Choroid plexus epithelial cell (primary cell): Measurements from ENCODE around the gene TTC1.
"Not testable (repeated sequence)": the region's sequence is repeated elsewhere in the genome, so short reads cannot be mapped to it uniquely, and the experiment has no call there.

ENCODE experiments used
- DNase-seq: peaks from one replicate; pipeline ENCODE4 v3.0.0-alpha.2; 2010; ENCODE audit warnings: low read depth
- H3K4me3 ChIP-seq: 2 replicates; pipeline ENCODE4 v1.5.1; 2011; ENCODE audit warnings: low read depth, mild to moderate bottlenecking, control low read depth, low read length, moderate library complexity
- TF ChIP-seq, protein P1 (sequence below): conservative IDR thresholded peaks from 2 replicates; pipeline ENCODE4 v1.5.1; 2011; ENCODE audit warnings: low read depth, mild to moderate bottlenecking, control low read depth, inconsistent platforms, low read length, moderate library complexity

The TTC1 gene

DNA sequence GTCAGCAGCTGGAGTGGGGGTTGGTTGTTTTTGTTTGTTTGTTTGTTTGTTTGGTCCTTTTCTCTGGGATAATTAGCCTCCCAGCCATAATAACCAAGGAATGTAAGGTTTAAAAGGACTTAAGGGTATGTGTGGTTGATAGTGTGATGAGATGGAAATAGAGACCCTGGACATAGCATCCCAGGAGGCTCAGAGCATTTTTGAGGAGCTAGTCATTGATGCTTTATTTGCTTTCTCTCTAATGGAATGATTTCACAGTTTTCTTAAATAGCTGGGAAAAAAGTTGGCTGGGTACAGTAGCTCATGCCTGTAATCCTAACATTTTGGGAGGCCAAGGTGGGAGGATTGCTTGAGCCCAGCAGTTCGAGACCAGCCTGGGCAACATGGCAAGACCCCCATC lies 45.1 kb downstream of the TTC1 start:
- H3K4me3 ChIP-seq, result no peak overlapping the region
- peak; percentile 40 for DNase-seq

DNA sequence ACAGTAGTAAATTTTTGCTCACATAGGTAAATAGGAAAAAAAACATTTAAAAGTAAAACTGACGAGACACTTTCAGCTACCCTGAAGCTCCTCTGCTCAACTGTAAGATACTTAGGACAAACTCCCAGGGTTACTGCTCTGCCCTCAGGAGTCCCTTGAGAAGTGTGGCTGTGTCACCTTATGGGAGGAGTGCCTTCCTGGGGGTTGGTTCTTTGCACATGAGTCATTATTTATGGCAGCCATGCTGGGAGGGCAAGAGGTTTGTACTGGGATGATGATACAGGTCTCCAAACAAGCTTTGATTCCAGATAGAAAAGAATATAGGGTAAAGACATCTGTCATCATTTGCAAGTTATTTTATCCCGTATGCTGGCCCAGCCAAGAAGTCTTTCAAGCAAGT lies 45.9 kb downstream of the TTC1 start:
- DNase-seq, result peak; percentile 45

More for the DNA sequence above, 45.1 kb downstream of the TTC1 start:
- TF ChIP-seq, protein P1, sequence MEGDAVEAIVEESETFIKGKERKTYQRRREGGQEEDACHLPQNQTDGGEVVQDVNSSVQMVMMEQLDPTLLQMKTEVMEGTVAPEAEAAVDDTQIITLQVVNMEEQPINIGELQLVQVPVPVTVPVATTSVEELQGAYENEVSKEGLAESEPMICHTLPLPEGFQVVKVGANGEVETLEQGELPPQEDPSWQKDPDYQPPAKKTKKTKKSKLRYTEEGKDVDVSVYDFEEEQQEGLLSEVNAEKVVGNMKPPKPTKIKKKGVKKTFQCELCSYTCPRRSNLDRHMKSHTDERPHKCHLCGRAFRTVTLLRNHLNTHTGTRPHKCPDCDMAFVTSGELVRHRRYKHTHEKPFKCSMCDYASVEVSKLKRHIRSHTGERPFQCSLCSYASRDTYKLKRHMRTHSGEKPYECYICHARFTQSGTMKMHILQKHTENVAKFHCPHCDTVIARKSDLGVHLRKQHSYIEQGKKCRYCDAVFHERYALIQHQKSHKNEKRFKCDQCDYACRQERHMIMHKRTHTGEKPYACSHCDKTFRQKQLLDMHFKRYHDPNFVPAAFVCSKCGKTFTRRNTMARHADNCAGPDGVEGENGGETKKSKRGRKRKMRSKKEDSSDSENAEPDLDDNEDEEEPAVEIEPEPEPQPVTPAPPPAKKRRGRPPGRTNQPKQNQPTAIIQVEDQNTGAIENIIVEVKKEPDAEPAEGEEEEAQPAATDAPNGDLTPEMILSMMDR, result no peak

DNA sequence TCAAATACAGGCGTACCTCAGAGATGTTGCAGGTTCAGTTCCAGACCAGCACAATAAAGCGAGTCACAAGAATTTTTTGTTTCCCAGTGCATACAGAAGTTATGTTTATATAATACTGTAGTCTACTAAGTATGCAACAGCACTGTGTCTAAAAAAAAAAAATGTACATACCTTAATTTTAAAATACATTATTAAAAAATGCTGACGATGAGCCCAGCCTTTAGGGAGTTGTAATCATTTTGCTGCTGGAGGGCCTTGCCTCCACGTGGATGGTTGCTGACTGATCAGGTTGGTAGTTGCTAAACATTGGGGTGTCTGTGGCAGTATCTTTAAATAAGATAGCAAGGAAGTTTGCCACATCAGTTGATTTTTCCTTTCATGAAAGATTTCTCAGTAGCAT lies 48.3 kb downstream of the TTC1 start:
- H3K4me3 ChIP-seq, result no peak overlapping the region
- TF ChIP-seq, protein P1, result no peak
- DNase-seq, result no peak

More for the DNA sequence above, 45.9 kb downstream of the TTC1 start:
- TF ChIP-seq, protein P1, result no peak
- no peak overlapping the region for H3K4me3 ChIP-seq

DNA sequence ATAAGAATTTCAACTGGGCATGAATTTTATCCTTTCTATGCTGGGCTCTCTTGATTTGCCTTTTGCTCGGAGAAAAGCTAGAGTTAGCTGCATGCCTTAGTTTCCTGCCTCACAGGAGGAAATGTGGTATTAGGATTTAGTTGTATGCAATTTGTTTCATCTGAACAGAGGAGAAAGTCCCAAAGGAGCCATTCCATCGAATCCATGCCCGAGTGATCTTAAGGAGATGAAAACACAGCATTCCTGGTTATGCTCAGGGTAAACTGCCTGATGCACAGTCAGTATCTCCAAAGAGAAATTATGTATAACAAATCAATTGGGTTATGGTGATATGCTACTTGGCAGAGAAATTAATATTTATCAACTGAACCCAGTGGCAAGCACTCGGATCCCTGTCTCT lies 51.1 kb downstream of the TTC1 start:
- DNase-seq, result no peak
- no peak overlapping the region for H3K4me3 ChIP-seq
- TF ChIP-seq, protein P1, result no peak

DNA sequence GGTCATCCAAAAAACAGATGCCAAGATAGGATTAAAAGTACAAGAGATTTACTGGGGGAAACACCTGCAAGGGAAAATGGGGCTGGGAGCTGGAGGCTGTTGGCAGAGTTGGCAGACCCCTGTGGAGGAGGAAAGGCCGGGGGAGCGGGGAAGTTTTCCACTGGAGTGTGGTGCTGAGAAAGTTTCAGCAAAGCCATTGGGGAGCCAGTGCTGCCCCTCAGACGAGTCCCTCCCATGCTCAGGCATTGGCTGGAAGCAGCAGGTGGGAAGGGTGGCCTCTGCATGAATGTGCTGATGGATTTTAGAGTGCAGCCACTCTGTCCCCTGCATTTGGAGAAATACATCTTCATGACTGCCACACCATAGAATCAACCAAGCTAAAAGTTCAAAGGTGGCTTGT lies 52.8 kb downstream of the TTC1 start:
- DNase-seq, result no peak
- TF ChIP-seq, protein P1, result no peak
- H3K4me3 ChIP-seq, result no peak overlapping the region

DNA sequence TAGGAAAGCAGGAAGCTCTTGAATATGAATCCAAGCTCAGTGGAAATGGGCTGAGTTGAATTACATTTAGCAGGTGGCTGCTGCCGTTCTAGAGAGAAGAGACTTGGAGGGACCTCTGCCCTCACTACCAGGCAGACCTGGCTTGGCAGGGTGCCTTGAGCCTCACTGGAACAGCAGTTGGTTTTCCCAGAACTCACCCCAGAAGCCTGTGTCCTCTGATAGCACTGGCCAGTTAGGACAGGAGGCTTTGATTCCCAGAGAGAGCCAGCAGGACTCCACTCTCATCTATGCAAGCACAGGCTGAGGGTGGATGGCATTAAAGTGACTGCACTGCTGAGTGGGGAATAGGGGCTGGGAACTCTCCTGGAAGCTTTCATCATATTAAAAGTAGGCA lies 55.5 kb downstream of the TTC1 start:
- TF ChIP-seq, protein P1, result no peak
- no peak overlapping the region for H3K4me3 ChIP-seq
- peak; percentile 20 for DNase-seq

DNA sequence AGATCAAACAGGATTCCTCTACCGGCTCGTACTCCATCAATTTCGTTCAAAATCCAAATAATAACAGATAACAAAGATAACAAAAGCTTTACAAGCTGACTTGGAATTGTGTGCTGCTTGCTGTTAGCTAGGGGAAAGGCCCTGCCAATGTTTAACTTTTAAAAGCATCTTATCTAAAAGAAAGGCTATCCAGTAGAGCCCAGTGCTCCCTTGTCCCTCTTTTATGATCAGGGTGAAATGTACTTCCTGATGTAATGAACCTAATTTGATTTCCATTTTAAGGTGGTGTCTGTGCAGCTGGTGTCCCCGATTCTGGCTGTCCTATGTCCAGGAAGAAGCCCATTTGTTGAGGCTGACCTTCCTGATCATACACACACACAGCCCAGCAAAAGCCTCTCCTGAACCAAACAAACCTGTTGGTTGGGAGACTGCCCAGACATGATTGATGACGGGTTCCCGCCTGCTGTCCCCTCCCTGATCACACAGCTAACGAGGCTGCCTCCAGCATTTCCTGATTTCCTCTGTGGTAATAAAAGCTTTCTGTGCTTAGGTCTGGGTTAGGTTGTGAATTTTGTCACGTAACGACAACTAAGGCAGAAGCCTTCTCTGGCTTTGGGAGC lies 56.2 kb downstream of the TTC1 start:
- no peak for DNase-seq
- TF ChIP-seq, protein P1, result no peak

DNA sequence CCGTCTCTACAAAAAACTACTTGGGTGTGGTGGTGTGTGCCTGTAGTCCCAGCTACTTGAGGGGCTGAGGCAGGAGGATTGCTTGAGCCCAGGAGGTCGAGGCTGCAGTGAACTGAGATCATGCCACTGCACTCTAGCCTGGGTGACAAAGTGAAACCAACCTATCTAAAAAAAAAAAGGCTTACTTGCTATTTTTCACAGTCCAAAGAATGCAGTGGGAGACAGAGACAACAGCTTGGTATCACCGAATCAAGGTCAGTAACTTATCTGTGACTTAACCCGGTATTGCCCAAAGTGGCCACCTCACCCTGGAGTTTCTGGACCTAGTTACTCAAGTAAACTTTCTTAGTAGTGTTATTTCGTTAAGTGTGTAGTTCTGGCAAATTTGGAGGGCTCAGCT lies 60.2 kb downstream of the TTC1 start:
- not testable (repeated sequence) for H3K4me3 ChIP-seq, DNase-seq

More for the DNA sequence above, 56.2 kb downstream of the TTC1 start:
- H3K4me3 ChIP-seq, result no peak overlapping the region
